ENCODE data around the gene CSNK1G2. TPM values are rescaled to one million over a fixed set of nuclear protein-coding genes. Genes with fewer than 3 reads are reported as not detected.

The CSNK1G2 gene
- total RNA-seq, 1 experiment from 2014 or later = 126 TPM

GRCh38 chr19:1921326-1921725 lies 19.6 kb upstream of the CSNK1G2 start:
- H3K36me3 Mint-ChIP-seq = peaks cover 35% of the 10 kb centered on the region
- H3K4me1 Mint-ChIP-seq = no peaks in the 10 kb centered on the region
- no peaks in the 10 kb centered on the region for H3K27me3 Mint-ChIP-seq (ENCODE audit: low read depth)
- H3K27ac Mint-ChIP-seq = no peak overlapping the region
- TF ChIP-seq AFF4 (CRISPR knock-in tag; IDR thresholded peaks at IDR 0.05; ENCODE audit: borderline replicate concordance) = no peak
- no peak for TF ChIP-seq SOX15 (CRISPR knock-in tag; IDR thresholded peaks at IDR 0.05)
- no peak for TF ChIP-seq CTCF (IDR thresholded peaks at IDR 0.05)
- TF ChIP-seq PREB (CRISPR knock-in tag; IDR thresholded peaks at IDR 0.05; ENCODE audit: borderline replicate concordance) = no peak
- TF ChIP-seq TP53 (CRISPR knock-in tag; IDR thresholded peaks at IDR 0.05) = no peak
- no peak for TF ChIP-seq PRDM15 (CRISPR knock-in tag; IDR thresholded peaks at IDR 0.05)
- no peak for TF ChIP-seq ZNF219 (CRISPR knock-in tag; IDR thresholded peaks at IDR 0.05; ENCODE audit: borderline replicate concordance)
- TF ChIP-seq ZNF232 (CRISPR knock-in tag; IDR thresholded peaks at IDR 0.05) = no peak
- TF ChIP-seq MAX (CRISPR knock-in tag; IDR thresholded peaks at IDR 0.05) = no peak
- TF ChIP-seq ATF1 (CRISPR knock-in tag; IDR thresholded peaks at IDR 0.05) = no peak
- TF ChIP-seq ATF2 (CRISPR knock-in tag; IDR thresholded peaks at IDR 0.05; ENCODE audit: borderline replicate concordance, low read depth) = no peak
- TF ChIP-seq ATF3 (CRISPR knock-in tag; conservative IDR thresholded peaks at IDR 0.05) = no peak
- no peak for TF ChIP-seq ZBTB21 (CRISPR knock-in tag; IDR thresholded peaks at IDR 0.05; ENCODE audit: borderline replicate concordance)
- no peak for TF ChIP-seq CREB1 (CRISPR knock-in tag; IDR thresholded peaks at IDR 0.05)
- TF ChIP-seq FOXJ3 (CRISPR knock-in tag; IDR thresholded peaks at IDR 0.05; ENCODE audit: borderline replicate concordance) = no peak
- no peak for TF ChIP-seq ZNF121 (CRISPR knock-in tag; IDR thresholded peaks at IDR 0.05)
- ChIA-PET POLR2A (no interaction called here), CTCF (no interaction called here)
- no peak for DNase-seq (ENCODE audit: low spot score)
- no peak for ATAC-seq
- no peak overlapping the region for H3K4me3 Mint-ChIP-seq
- H3K9me3 Mint-ChIP-seq = no peaks in the 10 kb centered on the region

Data from WTC11 (cell line).